Lung (tissue), 12 donors: Measurements from ENCODE around the gene UBASH3B. TPM values are rescaled to one million over a fixed set of nuclear protein-coding genes. Genes with fewer than 3 reads are reported as not detected.

Experiments used
- ATAC-seq: fragments of 200-7000 bp; cut with Tn5 transposase; one replicate; pipeline ENCODE4 v1.9.1; 2020; ENCODE audit warnings: moderate number of reproducible peaks; ENCODE audit not compliant: insufficient read depth, low FRiP score
- DNase-seq, 3 donors: peaks; one replicate each; pipeline ENCODE4 v3.0.0-alpha.2; 2013 to 2017
- H3K27ac ChIP-seq, 2 donors: one replicate each; pipeline ENCODE4 v1.5.1; 2013; ENCODE audit warnings: mild to moderate bottlenecking in 2 of 2, moderate library complexity in 2 of 2, control low read depth in 1 of 2, inconsistent platforms in 1 of 2, low read depth in 1 of 2, low read length in 1 of 2
- H3K27me3 ChIP-seq, 3 donors: one replicate each; pipeline ENCODE4 v1.5.1; 2013; ENCODE audit warnings: low read length in 2 of 3; ENCODE audit not compliant: control insufficient read depth in 3 of 3, insufficient read depth in 3 of 3
- H3K36me3 ChIP-seq, 4 donors: one replicate each; pipeline ENCODE4 v1.5.1; 2013; ENCODE audit warnings: low read length in 4 of 4, mild to moderate bottlenecking in 1 of 4, moderate library complexity in 1 of 4; ENCODE audit not compliant: control insufficient read depth in 4 of 4, insufficient read depth in 4 of 4
- H3K4me1 ChIP-seq, 5 donors: one replicate each; pipeline ENCODE4 v1.5.1; 2013; ENCODE audit warnings: low read length in 5 of 5, mild to moderate bottlenecking in 2 of 5, moderate library complexity in 1 of 5; ENCODE audit not compliant: control insufficient read depth in 5 of 5, insufficient read depth in 5 of 5
- H3K4me3 ChIP-seq: one replicate; pipeline ENCODE4 v1.5.1; 2013; ENCODE audit warnings: mild to moderate bottlenecking, control low read depth, moderate library complexity
- H3K9ac ChIP-seq, 2 donors: one replicate each; pipeline ENCODE4 v1.5.1; 2013; ENCODE audit warnings: low read length in 2 of 2, control low read depth in 1 of 2; ENCODE audit not compliant: insufficient read depth in 1 of 2
- H3K9me3 ChIP-seq, 4 donors: one replicate each; pipeline ENCODE4 v1.5.1; 2013; ENCODE audit warnings: low read length in 3 of 4, mild to moderate bottlenecking in 1 of 4, moderate library complexity in 1 of 4; ENCODE audit not compliant: control insufficient read depth in 4 of 4, insufficient read depth in 3 of 4
- CTCF ChIP-seq: IDR thresholded peaks from 2 replicates; pipeline ENCODE4 v1.5.1; 2012; ENCODE audit warnings: mild to moderate bottlenecking; ENCODE audit errors: control extremely low read depth, extremely low read depth
- WGBS, 2 donors: extraction: QIAGEN DNeasy Blood & Tissue Kit; methylation state at CpG; one replicate each; pipeline ENCODE4 v1.1.7; 2013; 5-methylcytosine and 5-hydroxymethylcytosine counted together
- polyA plus RNA-seq, 2 donors: library from polyadenylated mRNA; stranded (reverse); fragments of 200-250 nt; gene quantifications; one replicate each; pipeline ENCODE4 v1.2.1, GENCODE V29; 2013
- total RNA-seq, 2 donors: library from RNA; depleted of rRNA in 1 of 2; stranded (reverse); fragments of >200 nt in 1 of 2; gene quantifications; one replicate each; pipeline ENCODE4 v1.2.1, GENCODE V29; 2014 to 2021
- donor health status: control.
- donor health status: control.
- donor health status: Bipolar disorder and iron deficiency.
- donor health status: healthy.
- donor health status: DM: yes; HTN: yes; CAD: no.

UBASH3B gene
- total and polyA plus RNA-seq, 4 donors, result 5.8 to 51.2 (median 12.4) TPM

GRCh38 chr11:122663764-122664163 lies 8.2 kb downstream of the UBASH3B start:
- Histone ChIP-seq H3K27ac (no peak overlapping the region), H3K4me3 (no peak overlapping the region), H3K9ac (no peak overlapping the region), H3K27me3 (peaks cover 0 to 6% (median 0%) of the 10 kb centered on the region in 3 donors), H3K4me1 (peaks cover 0 to 17% (median 8%) of the 10 kb centered on the region in 5 donors), H3K9me3 (no peaks in the 10 kb centered on the region), H3K36me3 (no peaks in the 10 kb centered on the region)
- ATAC-seq, result no peak
- TF ChIP-seq CTCF, result no peak
- WGBS, 2 donors, result 30 to 55% methylated on average over 4 of the region's 4 CpGs
- no peak for DNase-seq

- WGBS, 2 donors, result 85 to 100% methylated on average over 1 of the region's 1 CpG
- no peak for DNase-seq
- no peak for ATAC-seq
- H3K9me3 ChIP-seq, result peaks cover 0 to 3% (median 0%) of the 10 kb centered on the region in 4 donors
- TF ChIP-seq CTCF, result no peak
- H3K36me3 ChIP-seq, result no peaks in the 10 kb centered on the region
- H3K27me3 ChIP-seq, result peaks cover 0 to 6% (median 0%) of the 10 kb centered on the region in 3 donors
- peaks cover 0 to 17% (median 8%) of the 10 kb centered on the region in 5 donors for H3K4me1 ChIP-seq
- H3K27ac ChIP-seq, result no peak overlapping the region
- H3K9ac ChIP-seq, result no peak overlapping the region
- no peak overlapping the region for H3K4me3 ChIP-seq
Observed at GRCh38 chr11:122664188-122664587, 8.7 kb downstream of the UBASH3B start.

- Histone ChIP-seq H3K27me3 (no peaks in the 10 kb centered on the region), H3K27ac (peak overlapping the region in 1 of 2 donors; percentile 37), H3K4me1 (peaks cover 0 to 17% (median 4%) of the 10 kb centered on the region in 5 donors), H3K36me3 (no peaks in the 10 kb centered on the region), H3K4me3 (no peak overlapping the region), H3K9me3 (peaks cover 0 to 3% (median 1%) of the 10 kb centered on the region in 4 donors), H3K9ac (peak overlapping the region in 1 of 2 donors; percentile 34)
- no peak for ATAC-seq
- DNase-seq, result peak; percentile 58 to 71 (median 64)
- TF ChIP-seq CTCF, result no peak
- WGBS, 2 donors, result 43% methylated on average over 10 of the region's 10 CpGs
Observed at GRCh38 chr11:122665861-122666260, 10.3 kb downstream of the UBASH3B start.

GRCh38 chr11:122666743-122667142 lies 11.2 kb downstream of the UBASH3B start:
- Histone ChIP-seq H3K9me3 (peaks cover 0 to 3% (median 1%) of the 10 kb centered on the region in 4 donors), H3K27ac (no peak overlapping the region), H3K27me3 (no peaks in the 10 kb centered on the region), H3K36me3 (no peaks in the 10 kb centered on the region), H3K9ac (no peak overlapping the region), H3K4me1 (peaks cover 0 to 17% (median 4%) of the 10 kb centered on the region in 5 donors), H3K4me3 (no peak overlapping the region)
- no peak for TF ChIP-seq CTCF
- ATAC-seq (no peak), DNase-seq (no peak)
